SU-DHL-6 (cell line): ENCODE data around the gene TBC1D10B.
A peak's percentile ranks its signal among the peaks of the same experiment; 100 is the strongest.
"Not testable (repeated sequence)": the region's sequence is repeated elsewhere in the genome, so short reads cannot be mapped to it uniquely, and the experiment has no call there.

Experiments
- H2AFZ ChIP-seq: fragments of 200-600 bp; sonication (generic); 2 replicates; pipeline ENCODE4 v1.6.1; 2014; ENCODE audit warnings: low read depth, mild to moderate bottlenecking, moderate library complexity, mixed read lengths, antibody characterized with exemption, low read length; ENCODE audit not compliant: severe bottlenecking
- H3F3A ChIP-seq: fragments of 200-600 bp; shearing (Covaris generic); 2 replicates; pipeline ENCODE4 v1.6.0; 2016; ENCODE audit warnings: antibody characterized with exemption, mild to moderate bottlenecking; ENCODE audit not compliant: insufficient read depth
- H3K27ac ChIP-seq: fragments of 200-600 bp; sonication (generic); 2 replicates; pipeline ENCODE4 v1.5.1; 2016; ENCODE audit warnings: low read depth, mild to moderate bottlenecking, low read length, moderate library complexity, mixed read lengths
- H3K27me3 ChIP-seq: fragments of 200-600 bp; sonication (generic), shearing (Covaris generic); 2 replicates; pipeline ENCODE4 v1.6.0; 2014; ENCODE audit warnings: mild to moderate bottlenecking, low read length
- H3K36me3 ChIP-seq: fragments of 200-600 bp; sonication (generic); 2 replicates; pipeline ENCODE4 v1.6.1; 2014; ENCODE audit warnings: mild to moderate bottlenecking, low read length, mixed read lengths
- H3K4me2 ChIP-seq: fragments of 300-600, 200-600 bp; shearing (Covaris generic), sonication (generic); 2 replicates; pipeline ENCODE4 v1.6.0; 2014; ENCODE audit warnings: low read length, low read depth, mild to moderate bottlenecking; ENCODE audit not compliant: poor library complexity, severe bottlenecking
- H3K4me3 ChIP-seq: fragments of 200-600 bp; sonication (generic); 2 replicates; pipeline ENCODE4 v1.5.1; 2014; ENCODE audit warnings: antibody characterized with exemption, low read length, mild to moderate bottlenecking, mixed read lengths; ENCODE audit not compliant: insufficient read depth, poor library complexity, severe bottlenecking
- H3K79me2 ChIP-seq: fragments of 200-600 bp; sonication (generic); 2 replicates; pipeline ENCODE4 v1.6.1; 2014; ENCODE audit warnings: mild to moderate bottlenecking, low read length, moderate library complexity; ENCODE audit not compliant: insufficient read depth
- H3K9ac ChIP-seq: fragments of 200-600 bp; sonication (generic); 2 replicates; pipeline ENCODE4 v1.7.0; 2014; ENCODE audit warnings: mild to moderate bottlenecking, low read length
- H3K9me2 ChIP-seq: fragments of 200-600 bp; sonication (generic); replicated peaks from 2 replicates; pipeline ENCODE4 v1.6.1; 2014; ENCODE audit warnings: low read length; ENCODE audit not compliant: insufficient read depth
- H3K9me3 ChIP-seq: fragments of 200-600 bp; sonication (generic); 2 replicates; pipeline ENCODE4 v1.6.1; 2014; ENCODE audit warnings: low read length, mixed read lengths; ENCODE audit not compliant: insufficient read depth
- H4K20me1 ChIP-seq: fragments of 200-600 bp; sonication (generic); 2 replicates; pipeline ENCODE4 v1.6.1; 2014; ENCODE audit warnings: low read depth, mild to moderate bottlenecking, antibody characterized with exemption, low read length, moderate library complexity, mixed read lengths
- CTCF ChIP-seq: fragments of 200-600 bp; sonication (generic); IDR thresholded peaks from one replicate; pipeline ENCODE4 v1.5.1; 2017; ENCODE audit warnings: antibody characterized with exemption, mild to moderate bottlenecking, low read length, moderate library complexity; ENCODE audit not compliant: insufficient read depth, poor library complexity, severe bottlenecking
- EZH2phosphoT487 ChIP-seq: fragments of 200-600 bp; sonication (generic), shearing (Covaris generic); conservative IDR thresholded peaks from 2 replicates; pipeline ENCODE4 v1.6.1; 2018; ENCODE audit warnings: mild to moderate bottlenecking, antibody characterized with exemption, low read length, moderate library complexity, mixed read lengths

TBC1D10B gene

DNA sequence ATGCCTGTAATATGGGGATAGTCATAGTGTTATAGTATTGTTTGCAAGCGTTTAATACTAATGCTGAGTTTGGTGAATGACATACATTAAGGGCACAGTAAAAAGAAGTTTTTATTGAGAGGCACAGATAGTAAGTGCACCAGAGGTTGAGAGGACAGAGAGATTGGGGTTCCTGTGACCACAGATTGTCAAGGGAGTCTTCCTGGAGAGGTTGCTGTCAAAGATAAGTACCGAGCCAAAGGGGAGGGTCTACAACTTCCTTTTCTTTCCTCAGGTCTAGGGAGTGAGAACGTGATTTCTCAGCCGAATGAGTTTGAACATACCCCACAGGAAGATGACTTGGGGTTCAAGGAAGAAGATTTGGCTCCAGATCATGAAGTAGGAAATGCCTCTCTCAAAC, 26.8 kb upstream of the TBC1D10B start:
- Histone ChIP-seq H3K4me2 (no peak overlapping the region), H3K9ac (no peak overlapping the region)
- TF ChIP-seq EZH2phosphoT487 (no peak), CTCF (no peak)

DNA sequence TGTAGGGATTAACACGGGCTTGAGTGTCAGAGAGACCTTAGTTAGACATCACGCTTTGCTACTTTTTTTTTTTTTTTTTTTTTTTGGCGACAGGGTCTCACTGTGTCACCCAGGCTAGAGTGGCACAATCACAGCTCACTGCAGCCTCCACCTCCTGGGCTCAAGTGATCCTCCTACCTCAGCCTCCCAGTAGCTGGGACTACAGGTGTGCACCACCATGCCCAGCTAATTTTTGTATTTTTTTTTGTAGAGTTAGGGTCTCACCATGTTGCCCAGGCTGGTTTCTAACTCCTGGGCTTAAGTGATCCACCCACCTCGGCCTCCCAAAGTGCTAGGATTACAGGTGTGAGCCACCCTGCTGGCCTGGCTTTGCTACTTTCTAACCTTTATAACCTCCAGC, 26.3 kb upstream of the TBC1D10B start:
- Histone ChIP-seq H3K4me2 (peak overlapping the region; percentile 82), H3K79me2 (peaks cover 13% of the 10 kb centered on the region; the same call in 1 of the 2 replicates)
- H3F3A ChIP-seq, H3K27me3 ChIP-seq, H3K9me3 ChIP-seq, H3K27ac ChIP-seq, H3K9me2 ChIP-seq, H3K9ac ChIP-seq, H3K36me3 ChIP-seq, H3K4me3 ChIP-seq, H2AFZ ChIP-seq, H4K20me1 ChIP-seq: not testable (repeated sequence)

More for the DNA sequence above, 26.8 kb upstream of the TBC1D10B start:
- H3K9me2 ChIP-seq, result no peaks in the 10 kb centered on the region
- H3K27ac ChIP-seq, result no peak overlapping the region
- H3K4me3 ChIP-seq, result no peak overlapping the region
- H3K79me2 ChIP-seq, result peaks cover 13% of the 10 kb centered on the region; the same call in 1 of the 2 replicates
- H3K27me3 ChIP-seq, result no peaks in the 10 kb centered on the region
- H3F3A ChIP-seq, result peaks cover 8% of the 10 kb centered on the region; the same call in 1 of the 2 replicates
- H3K36me3 ChIP-seq, result no peaks in the 10 kb centered on the region
- H4K20me1 ChIP-seq, result no peaks in the 10 kb centered on the region
- no peak overlapping the region for H2AFZ ChIP-seq
- no peaks in the 10 kb centered on the region for H3K9me3 ChIP-seq

DNA sequence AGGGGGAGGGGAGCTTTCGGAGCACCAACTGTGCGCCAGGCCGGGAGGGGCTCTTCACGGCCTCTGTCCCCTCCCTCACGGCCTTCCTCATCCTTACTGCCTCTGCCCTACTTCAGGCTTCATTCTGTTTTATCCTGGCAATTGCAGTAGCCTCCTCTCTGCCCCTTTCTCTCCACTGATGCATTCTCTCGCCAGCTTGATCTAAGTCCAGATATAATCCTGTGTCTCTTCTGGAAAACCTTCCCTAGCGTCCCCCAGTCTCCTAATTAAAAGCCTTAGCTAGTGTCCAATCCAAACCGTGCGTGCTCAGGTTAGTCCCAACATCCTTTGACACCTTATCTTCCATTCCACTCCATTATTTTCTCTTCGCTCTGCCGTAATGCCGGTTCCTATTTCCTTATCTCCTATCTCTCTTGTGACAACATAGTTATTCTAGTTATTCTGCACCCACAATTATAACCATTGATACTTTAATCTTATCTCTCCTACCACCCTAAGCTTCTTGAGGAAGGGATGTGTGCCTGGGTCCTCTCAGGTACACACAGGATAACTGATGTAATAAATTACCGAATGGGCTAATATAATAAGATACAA, 25.8 kb upstream of the TBC1D10B start:
- H3K79me2 ChIP-seq, result peaks cover 13% of the 10 kb centered on the region; the same call in 1 of the 2 replicates
- peak overlapping the region; percentile 74 for H3K4me3 ChIP-seq
- no peaks in the 10 kb centered on the region for H3K9me3 ChIP-seq
- H3K9me2 ChIP-seq, result no peaks in the 10 kb centered on the region
- peaks cover 5% of the 10 kb centered on the region; the same call in 1 of the 2 replicates for H3F3A ChIP-seq
- H3K4me2 ChIP-seq, result peak overlapping the region; percentile 82
- H3K27me3 ChIP-seq, result no peaks in the 10 kb centered on the region
- TF ChIP-seq CTCF (no peak), EZH2phosphoT487 (no peak)
- H4K20me1 ChIP-seq, result no peaks in the 10 kb centered on the region
- H2AFZ ChIP-seq, result peak overlapping the region; percentile 47
- H3K36me3 ChIP-seq, result no peaks in the 10 kb centered on the region
- H3K27ac ChIP-seq, result 0 out of 2 replicates have a peak overlapping the region, but pooled peaks have one; percentile 17
- peak overlapping the region; percentile 70 for H3K9ac ChIP-seq

- peak within 1 kb of the TSS; percentile 27; the same call in 1 of the 2 replicates for H3K27ac ChIP-seq
- TF ChIP-seq CTCF (no peak), EZH2phosphoT487 (no peak)
- no peaks in the 10 kb centered on the region for H3K27me3 ChIP-seq
- H2AFZ ChIP-seq, result peak within 1 kb of the TSS; percentile 87
- peak within 1 kb of the TSS; percentile 70 for H3K9ac ChIP-seq
- H3F3A ChIP-seq, result peaks cover 5% of the 10 kb centered on the region; the same call in 1 of the 2 replicates
- no peaks in the 10 kb centered on the region for H3K9me2 ChIP-seq
- H3K36me3 ChIP-seq, result no peaks in the 10 kb centered on the region
- peak within 1 kb of the TSS; percentile 74 for H3K4me3 ChIP-seq
- H4K20me1 ChIP-seq, result no peaks in the 10 kb centered on the region
- peaks cover 13% of the 10 kb centered on the region; the same call in 1 of the 2 replicates for H3K79me2 ChIP-seq
- H3K9me3 ChIP-seq, result no peaks in the 10 kb centered on the region
- H3K4me2 ChIP-seq, result peak within 1 kb of the TSS; percentile 82
Observed at GRCh38 chr16:30395155-30395991, 25.1 kb upstream of the TBC1D10B start, which contains the start of gene ZNF48. TSS of gene ZNF48 (plus strand) at chr16:30395420. CDS start at chr16:30395795, 375 bp downstream.
